Dendritic cell treated with granulocyte-macrophage colony-stimulating factor and Interleukin-4, amounts not matched to agents 40 ng/mL and 50 ng/mL, for 4 days (primary cell): Measurements from ENCODE around the gene POU6F2.

Source experiments
- H3K27ac Mint-ChIP-seq: one replicate; pipeline ENCODE4 v1.8.0; 2022; ENCODE audit warnings: mild to moderate bottlenecking, mixed read lengths
- H3K27me3 Mint-ChIP-seq: one replicate; pipeline ENCODE4 v1.8.0; 2022; ENCODE audit warnings: mild to moderate bottlenecking, mixed read lengths
- H3K36me3 Mint-ChIP-seq: one replicate; pipeline ENCODE4 v1.8.0; 2022; ENCODE audit warnings: low read depth, mixed read lengths
- H3K4me1 Mint-ChIP-seq: one replicate; pipeline ENCODE4 v1.8.0; 2022; ENCODE audit warnings: low read depth, mixed read lengths
- H3K4me3 Mint-ChIP-seq: one replicate; pipeline ENCODE4 v1.8.0; 2022; ENCODE audit warnings: mild to moderate bottlenecking, moderate library complexity, mixed read lengths
- H3K9me3 Mint-ChIP-seq: one replicate; pipeline ENCODE4 v1.8.0; 2022; ENCODE audit warnings: mixed read lengths
- intact Hi-C: fragments of 100-400 bp; cut with micrococcal nuclease; formaldehyde crosslinking; loops from one replicate; pipeline ENCODE4 v1.15.0; 2022

POU6F2 gene

DNA sequence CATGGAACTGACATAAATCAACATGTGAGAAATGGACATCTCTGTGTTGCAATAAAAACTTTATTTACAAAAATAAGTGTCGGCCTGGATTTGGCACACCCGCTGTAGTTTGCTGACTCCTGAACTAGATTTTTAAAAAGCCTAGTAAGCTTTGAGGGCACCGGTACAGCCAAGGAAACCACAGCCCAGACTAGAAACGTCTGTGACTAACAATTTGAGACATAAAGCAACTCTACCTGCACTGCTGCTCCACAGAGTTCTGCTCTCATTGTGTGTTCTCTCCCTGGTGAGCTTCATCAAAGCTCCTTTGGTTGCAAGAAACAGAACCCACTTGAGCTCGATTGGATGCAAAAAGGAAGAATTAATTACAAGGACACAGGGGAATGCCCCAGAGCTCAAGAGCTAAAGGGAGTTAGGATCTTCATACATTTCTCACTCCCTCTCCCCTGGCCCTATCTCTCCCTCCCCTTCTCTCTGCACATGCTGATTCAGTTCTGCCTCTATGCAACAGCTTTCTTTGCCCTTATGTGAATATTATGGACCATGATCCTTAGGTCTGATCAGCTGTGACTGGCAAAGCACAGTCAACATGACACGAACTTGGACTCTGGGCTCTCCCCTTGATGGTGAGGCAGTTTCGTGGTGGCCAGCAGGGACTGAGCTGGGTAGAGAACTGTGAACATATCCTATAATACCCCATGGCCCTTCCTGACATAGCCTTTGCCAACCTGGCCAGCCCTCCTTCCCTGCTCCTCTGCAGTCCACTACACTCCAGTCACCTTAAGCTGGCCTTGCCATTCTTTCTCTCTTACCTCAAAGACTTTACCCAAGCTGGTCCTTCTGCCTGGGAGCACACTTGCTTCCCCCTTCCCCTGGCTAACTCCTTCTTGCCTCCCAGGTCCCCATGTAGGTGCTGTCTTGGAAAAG is 511.0 kb downstream of the POU6F2 start:
- H3K27ac Mint-ChIP-seq, result no peak overlapping the region
- H3K36me3 Mint-ChIP-seq, result no peaks in the 10 kb centered on the region
- H3K4me1 Mint-ChIP-seq, result no peaks in the 10 kb centered on the region
- no peak overlapping the region for H3K4me3 Mint-ChIP-seq
- H3K27me3 Mint-ChIP-seq, result no peaks in the 10 kb centered on the region
- peaks cover 6% of the 10 kb centered on the region for H3K9me3 Mint-ChIP-seq
- intact Hi-C loops, result no loop called here

DNA sequence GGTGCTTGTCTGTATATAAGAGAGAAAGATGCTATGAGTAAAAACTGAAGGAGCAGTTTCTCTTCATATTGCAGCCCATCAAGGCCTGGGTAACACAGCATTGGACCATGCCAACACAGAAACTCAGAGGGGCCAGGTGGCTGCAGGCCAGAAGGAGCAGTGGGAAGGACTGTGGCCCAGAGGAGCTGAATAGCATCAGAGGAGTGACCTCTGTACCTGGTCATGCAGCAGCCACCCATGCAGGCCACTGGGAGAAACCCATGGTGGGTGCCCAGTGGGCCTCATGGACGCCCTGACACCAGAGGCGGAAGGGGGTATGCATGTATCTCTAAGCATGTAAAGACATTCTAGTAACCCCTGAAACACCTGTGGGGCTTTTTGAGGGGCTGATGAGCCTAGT is 512.6 kb downstream of the POU6F2 start:
- intact Hi-C loops, result no loop called here
- no peaks in the 10 kb centered on the region for H3K36me3 Mint-ChIP-seq

DNA sequence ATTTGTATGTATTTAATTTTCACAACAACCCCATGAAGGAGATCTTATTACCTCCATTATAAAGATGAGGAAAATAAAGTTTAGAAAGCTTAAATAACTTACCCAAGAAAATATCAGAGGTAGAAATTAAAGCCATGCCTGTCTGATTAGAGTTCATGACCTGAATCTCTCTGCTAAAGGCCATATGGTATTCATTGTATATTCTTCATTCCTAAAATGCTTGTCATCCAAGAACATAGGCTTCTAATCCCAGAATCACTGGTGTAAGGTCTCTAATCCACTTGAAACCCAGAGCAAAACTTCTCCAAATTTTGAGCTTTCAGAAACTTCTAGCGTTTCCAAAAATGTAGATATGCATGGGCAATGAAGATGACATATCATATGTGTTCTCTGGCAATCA is 516.2 kb downstream of the POU6F2 start:
- H3K4me3 Mint-ChIP-seq, result no peak overlapping the region
- H3K4me1 Mint-ChIP-seq, result no peaks in the 10 kb centered on the region
- intact Hi-C loops, result no loop called here
- H3K27ac Mint-ChIP-seq, result no peak overlapping the region
- H3K36me3 Mint-ChIP-seq, result no peaks in the 10 kb centered on the region
- no peaks in the 10 kb centered on the region for H3K27me3 Mint-ChIP-seq
- H3K9me3 Mint-ChIP-seq, result no peaks in the 10 kb centered on the region

More for the DNA sequence above, 512.6 kb downstream of the POU6F2 start:
- H3K27ac Mint-ChIP-seq, result no peak overlapping the region
- H3K4me1 Mint-ChIP-seq, result no peaks in the 10 kb centered on the region
- no peak overlapping the region for H3K4me3 Mint-ChIP-seq
- H3K9me3 Mint-ChIP-seq, result peaks cover 2% of the 10 kb centered on the region
- H3K27me3 Mint-ChIP-seq, result no peaks in the 10 kb centered on the region

DNA sequence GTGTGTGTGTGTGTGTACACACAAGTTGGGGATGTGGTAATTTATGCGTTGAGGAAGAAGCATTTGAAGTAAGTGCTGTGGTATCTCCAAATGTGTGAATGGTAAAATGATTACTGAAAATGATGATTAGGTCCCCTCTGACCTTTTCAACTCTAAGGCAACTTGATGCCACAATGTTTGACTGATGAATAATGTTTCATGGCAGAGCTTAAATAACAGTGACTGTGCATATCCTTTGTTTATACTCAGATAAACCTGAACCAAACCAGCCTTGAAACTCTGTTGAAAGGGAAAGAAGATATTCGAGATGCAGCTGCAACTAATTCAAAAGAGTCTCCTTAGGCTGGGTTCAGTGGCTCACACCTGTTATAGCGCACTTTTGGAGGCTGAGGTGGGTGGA is 523.6 kb downstream of the POU6F2 start:
- Mint-ChIP-seq H3K27me3 (no peaks in the 10 kb centered on the region), H3K36me3 (no peaks in the 10 kb centered on the region), H3K4me1 (no peaks in the 10 kb centered on the region), H3K4me3 (no peak overlapping the region), H3K27ac (no peak overlapping the region), H3K9me3 (no peaks in the 10 kb centered on the region)
- intact Hi-C loops, result no loop called here

DNA sequence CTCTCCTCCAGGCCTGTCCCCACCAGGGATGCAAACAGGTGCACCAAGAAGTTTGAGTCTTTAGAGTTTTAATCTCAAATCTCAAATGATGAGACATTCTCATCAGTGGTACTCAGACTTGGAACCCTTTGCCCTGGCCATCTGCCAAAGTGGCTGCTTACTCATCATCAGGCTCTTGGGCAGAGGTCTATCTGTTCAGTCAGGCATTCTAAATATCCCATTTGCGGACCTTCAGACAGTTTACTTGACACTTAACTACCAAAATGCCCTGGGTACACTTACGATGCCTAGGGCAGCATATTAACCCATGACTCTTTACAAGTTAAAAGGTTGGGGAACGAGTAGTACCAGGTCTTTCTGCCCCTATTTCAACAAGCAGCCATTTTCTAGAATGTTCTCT is 527.3 kb downstream of the POU6F2 start:
- no peaks in the 10 kb centered on the region for H3K36me3 Mint-ChIP-seq
- H3K27me3 Mint-ChIP-seq, result no peaks in the 10 kb centered on the region
- H3K4me3 Mint-ChIP-seq, result no peak overlapping the region

DNA sequence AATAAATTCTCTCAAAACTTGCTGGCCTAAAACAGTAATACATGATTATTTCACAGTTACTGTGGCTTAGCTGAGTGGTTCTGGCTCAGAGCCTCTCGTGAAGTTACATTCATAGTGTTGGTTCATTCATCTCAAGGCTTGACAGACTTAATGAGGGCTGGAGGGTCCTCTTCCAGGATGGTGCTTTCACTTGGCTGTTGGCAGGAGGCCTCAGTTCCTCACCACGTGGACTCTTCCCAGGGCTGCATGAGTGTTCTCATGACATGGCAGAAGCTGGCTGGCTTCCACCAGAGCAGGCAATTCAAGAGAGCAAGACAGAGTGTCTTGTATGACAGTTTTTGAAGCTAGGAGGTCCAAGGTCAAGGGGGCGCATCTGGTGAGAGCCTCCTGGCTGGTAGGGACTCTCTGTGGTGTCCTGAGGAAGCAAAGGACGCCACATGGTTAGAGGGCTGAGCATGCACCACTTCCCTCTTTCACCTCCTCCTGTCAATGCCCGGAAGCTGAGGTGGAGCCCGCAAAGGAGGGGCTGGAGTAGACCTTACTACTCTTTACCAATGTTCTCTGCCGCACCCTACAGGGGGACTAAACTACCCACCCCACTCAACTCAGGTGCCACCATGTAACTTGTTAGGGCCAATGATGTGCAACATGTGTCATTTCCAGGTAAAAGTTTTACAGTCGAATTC is 530.3 kb downstream of the POU6F2 start:
- Mint-ChIP-seq H3K4me3 (no peak overlapping the region), H3K36me3 (no peaks in the 10 kb centered on the region), H3K4me1 (peaks cover 19% of the 10 kb centered on the region), H3K27me3 (no peaks in the 10 kb centered on the region), H3K27ac (no peak overlapping the region), H3K9me3 (no peaks in the 10 kb centered on the region)
- intact Hi-C loops, result no loop called here

More for the DNA sequence above, 527.3 kb downstream of the POU6F2 start:
- H3K27ac Mint-ChIP-seq, result no peak overlapping the region
- H3K9me3 Mint-ChIP-seq, result no peaks in the 10 kb centered on the region
- intact Hi-C loops, result no loop called here
- peaks cover 19% of the 10 kb centered on the region for H3K4me1 Mint-ChIP-seq

DNA sequence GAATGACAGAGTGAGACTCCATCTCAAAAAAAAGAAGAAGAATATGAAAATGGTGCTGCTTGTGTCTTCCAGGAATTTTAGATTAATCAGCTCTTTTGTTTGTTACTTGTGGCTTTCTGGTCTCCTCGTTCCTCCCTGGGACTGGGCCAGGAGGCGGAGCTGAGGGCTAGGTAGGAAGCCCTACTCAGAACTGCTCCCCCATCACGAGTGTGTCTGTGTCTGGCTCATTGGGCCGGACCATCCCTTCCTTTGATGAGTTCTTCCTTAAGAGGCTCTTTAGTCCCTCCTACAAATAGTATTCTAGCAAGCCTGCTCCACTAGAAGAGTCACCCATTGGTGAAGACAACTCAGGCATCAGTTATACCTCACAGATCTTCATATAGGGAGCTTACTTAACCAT is 531.7 kb downstream of the POU6F2 start:
- intact Hi-C loops, result no loop called here
- H3K27me3 Mint-ChIP-seq, result no peaks in the 10 kb centered on the region
- H3K4me1 Mint-ChIP-seq, result peaks cover 19% of the 10 kb centered on the region
- H3K36me3 Mint-ChIP-seq, result no peaks in the 10 kb centered on the region
- H3K4me3 Mint-ChIP-seq, result no peak overlapping the region
- no peak overlapping the region for H3K27ac Mint-ChIP-seq
- no peaks in the 10 kb centered on the region for H3K9me3 Mint-ChIP-seq

DNA sequence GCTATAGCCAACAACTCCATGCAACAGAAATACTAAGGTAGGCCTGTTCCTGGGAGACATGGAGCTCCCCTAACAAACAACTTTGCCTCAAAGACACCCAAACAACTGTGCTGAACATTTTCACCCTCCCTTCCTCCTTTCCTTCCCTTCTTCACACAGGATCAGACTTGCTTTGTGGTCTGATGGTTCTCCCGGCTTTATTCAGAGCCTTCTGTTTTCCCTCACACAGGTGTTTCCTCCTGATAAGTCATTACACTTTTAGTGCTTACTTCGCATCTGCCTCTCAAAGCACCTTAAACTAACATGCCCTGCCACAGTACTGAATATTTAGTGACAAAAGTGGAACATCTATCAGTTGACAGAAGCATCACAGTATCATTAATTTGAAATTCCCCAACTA is 532.2 kb downstream of the POU6F2 start:
- Mint-ChIP-seq H3K4me3 (no peak overlapping the region), H3K9me3 (no peaks in the 10 kb centered on the region), H3K27ac (no peak overlapping the region), H3K27me3 (no peaks in the 10 kb centered on the region), H3K36me3 (no peaks in the 10 kb centered on the region), H3K4me1 (peaks cover 19% of the 10 kb centered on the region)
- intact Hi-C loops, result no loop called here

DNA sequence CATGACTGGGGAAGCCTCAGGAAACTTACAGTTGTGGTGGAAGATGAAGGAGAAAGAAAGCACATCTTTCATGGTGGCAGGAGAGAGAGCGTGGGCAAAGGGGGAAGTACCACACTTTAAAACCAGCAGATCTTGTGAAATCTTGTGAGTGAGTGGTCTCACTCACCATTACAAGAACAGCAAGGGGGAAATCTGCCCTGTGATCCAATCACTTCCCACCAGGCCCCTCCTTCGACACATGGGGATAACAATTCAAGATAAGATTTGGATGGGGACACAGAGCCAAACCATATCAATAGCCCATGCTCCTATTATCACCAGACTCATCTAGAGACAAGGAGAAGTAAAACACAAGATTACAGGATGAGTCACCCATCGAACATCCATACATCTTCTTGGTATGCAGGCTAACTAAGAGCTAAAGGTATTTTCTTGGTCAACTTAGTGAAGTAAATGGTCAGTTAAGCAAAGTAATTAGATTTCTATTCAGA is 533.2 kb downstream of the POU6F2 start:
- Mint-ChIP-seq H3K27ac (no peak overlapping the region), H3K4me3 (no peak overlapping the region), H3K9me3 (no peaks in the 10 kb centered on the region), H3K27me3 (no peaks in the 10 kb centered on the region), H3K4me1 (peaks cover 19% of the 10 kb centered on the region), H3K36me3 (no peaks in the 10 kb centered on the region)
- intact Hi-C loops, result no loop called here

DNA sequence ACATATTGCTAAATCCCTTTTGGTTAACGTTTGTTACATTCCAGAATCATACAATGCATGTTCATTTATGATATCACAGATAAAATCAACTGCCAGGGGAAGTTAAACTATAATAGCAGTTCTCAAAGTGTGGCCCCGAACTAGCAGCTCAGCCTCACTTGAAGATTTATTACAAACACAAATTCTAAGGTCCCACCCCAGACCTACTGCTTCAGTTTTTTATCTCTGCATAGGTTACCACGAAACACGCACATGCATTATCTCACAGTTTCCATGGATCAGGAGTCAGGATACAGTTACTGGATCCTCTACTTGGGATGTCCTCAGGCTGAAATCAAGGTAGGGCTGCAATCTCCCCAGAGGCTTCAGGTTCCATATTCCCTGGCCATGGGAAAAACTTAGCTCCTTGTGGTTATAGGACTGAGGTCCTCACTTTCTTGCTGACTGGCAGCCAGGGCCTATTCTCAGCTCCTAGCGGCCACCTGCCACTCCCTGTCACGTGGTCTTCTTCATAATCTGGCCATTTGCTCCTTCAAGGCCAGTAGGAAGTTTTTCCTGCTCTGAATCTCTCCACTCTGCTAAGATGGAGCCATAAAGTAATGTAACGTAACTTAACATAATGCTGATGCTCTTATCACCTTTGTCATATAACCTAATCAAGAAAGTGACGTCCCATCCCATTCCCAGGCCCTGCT is 538.0 kb downstream of the POU6F2 start:
- H3K36me3 Mint-ChIP-seq, result no peaks in the 10 kb centered on the region
- no peaks in the 10 kb centered on the region for H3K27me3 Mint-ChIP-seq
- no peaks in the 10 kb centered on the region for H3K4me1 Mint-ChIP-seq
- intact Hi-C loops, result no loop called here
- no peaks in the 10 kb centered on the region for H3K9me3 Mint-ChIP-seq
- no peak overlapping the region for H3K27ac Mint-ChIP-seq
- no peak overlapping the region for H3K4me3 Mint-ChIP-seq

DNA sequence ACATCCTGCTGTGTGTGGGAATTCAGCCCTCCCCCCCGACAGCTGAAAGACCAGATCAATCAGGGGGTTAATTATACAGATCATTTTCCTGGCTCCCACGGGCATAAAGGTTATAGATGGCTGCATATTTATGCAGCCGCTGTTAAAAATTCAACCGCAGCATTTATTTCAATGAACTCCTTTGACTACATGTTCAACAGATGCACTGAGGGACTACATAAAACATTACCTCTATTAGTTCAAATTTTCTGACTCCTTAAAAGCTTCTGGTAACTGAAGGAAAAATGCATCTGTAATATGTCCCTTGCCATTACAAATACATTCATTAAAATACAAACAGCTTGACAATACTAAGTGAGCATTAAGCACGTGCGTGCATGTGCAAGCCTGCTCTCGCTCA is 538.8 kb downstream of the POU6F2 start:
- Mint-ChIP-seq H3K27ac (no peak overlapping the region), H3K9me3 (no peaks in the 10 kb centered on the region), H3K36me3 (no peaks in the 10 kb centered on the region), H3K27me3 (no peaks in the 10 kb centered on the region), H3K4me3 (no peak overlapping the region), H3K4me1 (no peaks in the 10 kb centered on the region)
- intact Hi-C loops, result no loop called here

DNA sequence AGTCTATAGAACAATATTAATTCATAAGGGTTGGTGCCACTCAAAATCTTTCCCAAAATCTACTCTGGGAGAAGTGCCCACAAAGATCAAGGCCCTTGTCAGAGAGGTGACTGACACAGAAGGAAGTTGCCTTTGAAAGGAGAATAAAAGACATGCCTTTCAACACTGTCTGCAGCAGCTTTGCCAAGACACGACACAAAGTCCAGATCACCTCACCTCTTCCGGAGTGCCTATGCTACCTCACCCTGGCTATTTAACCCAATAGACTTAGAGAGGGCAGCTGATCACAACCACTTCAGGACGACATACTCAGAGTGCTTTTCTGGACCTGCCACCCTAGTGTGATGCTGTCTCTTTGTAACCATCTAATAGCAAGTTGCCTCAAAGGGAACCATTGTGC is 539.5 kb downstream of the POU6F2 start:
- Mint-ChIP-seq H3K4me3 (no peak overlapping the region), H3K27me3 (no peaks in the 10 kb centered on the region), H3K9me3 (no peaks in the 10 kb centered on the region), H3K27ac (no peak overlapping the region), H3K4me1 (no peaks in the 10 kb centered on the region), H3K36me3 (no peaks in the 10 kb centered on the region)
- intact Hi-C loops, result no loop called here
